NAMALWA (cell line): ENCODE data around the gene PIM2.

Experiments used
- DNase-seq: peaks from one replicate; pipeline ENCODE4 v3.0.0-alpha.2; 2015; ENCODE audit warnings: low spot score

The PIM2 gene

DNA sequence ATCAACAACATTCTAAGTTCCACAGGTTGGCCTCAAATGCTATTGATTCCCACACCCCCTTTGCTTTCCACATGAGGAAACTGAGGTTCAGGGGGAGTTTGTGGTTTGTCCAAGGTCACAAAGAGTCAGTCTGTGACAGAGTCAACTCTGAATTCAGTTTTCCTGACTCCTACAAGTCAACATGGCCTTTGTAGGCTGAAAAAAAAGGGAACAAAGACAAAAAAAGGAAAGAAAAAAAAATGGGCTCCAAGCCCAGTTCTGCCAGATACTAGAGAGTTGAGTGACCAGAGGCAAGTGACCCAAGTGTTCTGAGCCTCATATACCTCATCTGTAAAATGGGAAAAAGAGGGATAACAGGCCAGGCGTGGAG is 16.5 kb upstream of the PIM2 start:
- DNase-seq: no peak

DNA sequence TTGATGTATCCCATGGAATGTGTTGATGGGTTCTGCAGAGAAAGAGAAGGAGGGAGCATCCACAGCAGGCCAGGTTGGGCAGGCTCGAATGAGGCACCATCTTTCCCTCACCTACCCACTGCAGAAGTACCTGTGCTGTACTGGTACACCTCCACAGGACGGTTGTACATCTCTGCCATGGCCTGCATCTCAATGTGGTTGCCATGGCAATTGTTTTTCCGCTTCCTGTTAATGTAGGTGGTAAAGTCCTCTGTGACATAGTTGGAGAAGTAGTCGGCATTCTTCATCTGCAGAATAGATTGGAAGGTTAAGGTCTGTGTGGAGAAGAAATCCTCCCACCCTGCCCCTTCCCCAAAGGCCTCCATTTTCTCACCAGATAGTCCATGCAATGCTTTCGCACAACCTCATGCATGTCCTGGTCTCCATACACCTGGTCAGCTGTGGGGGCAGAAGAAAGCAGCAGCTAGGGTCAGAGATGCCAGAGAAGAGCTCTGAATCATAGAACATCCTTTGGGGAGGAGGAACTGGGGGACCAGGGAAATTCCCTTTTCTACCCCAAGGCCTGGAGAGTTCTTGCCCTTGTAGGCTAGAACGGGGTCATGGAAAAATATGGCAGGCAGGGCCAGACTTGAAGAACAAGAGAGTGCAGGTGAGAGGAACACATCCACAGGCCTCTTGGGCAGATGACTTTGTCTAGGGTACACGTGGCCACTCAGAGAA is 15.9 kb upstream of the PIM2 start:
- no peak for DNase-seq

DNA sequence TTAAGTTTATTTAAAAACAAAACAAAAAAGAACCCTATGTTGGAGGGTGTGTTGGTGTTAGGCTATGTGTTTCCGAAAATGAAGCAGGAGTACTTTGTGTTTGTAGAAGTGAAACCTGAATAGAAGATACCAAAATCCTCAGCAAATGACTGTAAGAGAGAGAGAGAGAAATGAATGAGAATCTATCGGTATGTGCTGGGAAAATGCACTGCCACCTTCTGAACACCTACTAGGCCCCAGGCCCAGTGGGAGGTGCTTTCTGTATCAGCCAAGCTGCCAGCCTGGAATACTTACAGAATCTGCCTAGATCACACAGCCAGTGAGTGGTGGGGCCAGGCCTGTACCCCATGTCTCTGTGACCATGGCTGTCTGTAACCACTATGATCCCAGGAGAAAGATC is 14.9 kb upstream of the PIM2 start:
- no peak for DNase-seq

DNA sequence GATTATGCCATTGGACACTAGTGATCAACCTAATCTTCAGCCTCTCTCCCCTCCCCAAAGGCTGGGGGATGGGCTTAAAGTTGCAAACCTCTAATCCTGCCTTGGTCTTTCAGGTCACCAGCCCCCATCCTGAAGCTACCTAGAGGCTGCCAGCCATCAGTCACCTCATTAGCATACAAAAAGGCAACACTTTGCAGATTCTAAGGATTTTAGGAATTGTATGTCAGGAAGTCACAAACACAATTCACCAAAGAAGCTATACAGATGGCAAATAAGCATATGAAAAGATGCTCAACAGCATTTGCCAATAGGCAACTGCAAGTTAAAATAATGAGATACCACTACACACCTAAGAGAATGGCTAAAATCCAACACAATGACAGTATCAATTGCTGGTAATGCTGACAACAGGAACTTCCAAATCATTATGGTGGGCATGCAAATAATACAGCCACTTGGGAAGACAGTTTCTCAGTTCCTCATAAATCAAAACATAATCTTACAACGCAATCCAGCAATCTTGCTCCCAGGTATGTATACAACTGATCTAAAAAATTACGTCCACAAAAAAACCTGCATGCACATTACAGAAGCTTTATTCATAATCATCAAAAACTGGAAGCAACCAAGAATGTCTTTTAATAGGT is 9.0 kb upstream of the PIM2 start:
- DNase-seq: no peak

DNA sequence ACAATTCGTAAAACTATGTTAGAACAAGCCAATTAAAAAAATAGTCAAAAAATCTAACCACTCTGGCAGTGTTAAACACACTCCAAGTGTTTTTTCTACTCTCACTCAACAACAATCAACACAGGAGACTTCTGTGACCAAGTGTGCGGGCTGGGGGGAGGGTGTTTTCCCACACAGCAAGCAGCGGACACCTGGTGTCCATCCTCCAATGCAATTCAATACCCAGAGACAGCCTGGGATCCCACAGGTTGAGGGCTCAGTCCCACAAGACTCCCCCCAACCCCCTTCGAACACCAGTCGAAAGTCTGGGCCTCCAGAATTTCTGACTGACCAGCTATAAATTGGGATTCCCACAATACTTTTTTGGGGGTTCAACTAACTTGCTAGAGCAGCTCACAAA is 8.3 kb upstream of the PIM2 start:
- DNase-seq: no peak

DNA sequence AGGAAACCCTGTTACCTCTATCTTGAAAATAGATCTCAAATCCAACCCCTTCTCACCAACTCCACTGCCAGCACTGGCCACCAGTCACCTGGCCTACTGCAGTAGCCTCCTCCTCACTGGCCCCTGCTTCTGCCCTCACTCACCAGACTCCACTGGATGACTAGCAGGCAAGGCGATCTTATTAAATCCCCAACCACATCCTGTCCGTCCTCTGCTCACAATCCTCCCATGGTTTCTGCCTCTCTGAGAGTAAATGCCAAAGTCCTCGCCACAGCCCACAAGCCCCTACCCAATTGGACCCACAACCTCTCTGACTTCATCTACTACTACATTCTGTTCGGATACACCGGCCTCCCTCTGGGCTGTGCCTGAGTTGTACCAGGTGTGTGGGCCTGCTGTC is 5.4 kb upstream of the PIM2 start:
- DNase-seq: no peak

DNA sequence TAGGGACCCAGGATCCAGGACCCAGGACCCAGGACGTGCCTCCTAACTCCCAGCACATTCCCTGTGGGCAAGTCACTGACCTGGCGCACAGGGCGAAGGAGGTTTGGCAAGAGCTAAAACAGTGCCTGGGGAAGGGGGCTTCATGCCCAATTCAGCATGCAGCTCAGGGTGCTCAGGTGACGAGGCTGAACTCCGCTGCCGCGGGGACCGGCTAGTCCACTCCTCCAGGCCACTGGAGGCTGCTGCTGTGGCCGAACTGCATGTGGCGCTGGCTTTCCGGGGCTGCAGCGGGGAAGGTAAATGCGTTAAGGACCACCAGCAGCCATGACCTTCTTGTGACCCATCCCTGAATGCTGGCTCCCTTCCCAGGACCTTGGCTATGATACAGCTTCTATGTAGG is 4.9 kb upstream of the PIM2 start:
- DNase-seq: no peak

DNA sequence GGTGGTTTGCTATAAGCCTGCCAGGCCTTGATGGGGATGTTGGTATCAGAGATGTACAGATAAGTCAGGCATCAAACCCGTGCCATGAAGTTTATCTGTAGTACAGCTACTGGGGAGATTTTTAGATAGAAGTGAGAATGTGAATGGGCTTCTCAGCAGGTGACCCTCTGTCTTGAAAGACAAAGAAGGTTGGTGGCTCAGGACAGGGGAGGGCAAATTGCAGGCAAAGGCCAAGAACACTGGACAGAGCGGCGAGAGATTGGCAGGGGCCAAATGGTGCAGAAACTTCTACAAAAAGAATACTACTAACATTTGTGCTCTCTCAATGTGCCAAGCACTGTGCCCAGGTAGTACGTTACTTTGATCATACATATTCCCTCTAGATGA is 1.9 kb upstream of the PIM2 start:
- DNase-seq: no peak

DNA sequence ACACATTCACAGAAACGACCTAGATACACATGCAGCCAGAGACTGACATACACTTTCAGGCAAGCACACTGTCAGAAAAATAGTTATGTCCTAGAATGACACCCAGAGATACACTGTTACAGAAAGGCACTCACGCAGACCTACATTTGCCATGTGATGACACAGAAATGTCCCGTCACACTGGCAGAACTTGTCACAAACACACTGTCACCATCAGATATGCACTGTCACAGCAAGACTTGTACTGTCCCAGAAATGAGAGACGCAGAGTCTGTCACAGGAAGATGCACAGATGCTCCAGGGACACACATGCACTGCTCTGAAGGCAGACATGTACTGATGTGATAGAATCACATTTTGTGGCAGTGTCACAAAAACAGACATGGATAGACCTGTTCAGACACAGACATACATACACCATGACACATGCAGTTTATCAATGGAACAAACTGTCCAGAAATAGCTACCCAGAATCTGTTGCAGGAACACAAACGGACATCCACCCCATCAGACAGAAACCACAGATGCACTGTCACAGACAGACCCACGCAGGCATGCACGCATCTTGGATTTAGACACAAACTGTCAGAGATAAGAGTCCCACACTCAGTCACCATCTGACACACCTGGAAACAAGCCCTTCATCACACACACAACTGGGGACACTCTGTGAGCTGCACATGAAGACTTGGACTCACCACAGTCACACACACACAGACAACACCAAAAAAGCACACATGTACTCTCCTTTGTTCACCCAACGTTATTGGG is 1.3 kb upstream of the PIM2 start:
- DNase-seq: no peak

DNA sequence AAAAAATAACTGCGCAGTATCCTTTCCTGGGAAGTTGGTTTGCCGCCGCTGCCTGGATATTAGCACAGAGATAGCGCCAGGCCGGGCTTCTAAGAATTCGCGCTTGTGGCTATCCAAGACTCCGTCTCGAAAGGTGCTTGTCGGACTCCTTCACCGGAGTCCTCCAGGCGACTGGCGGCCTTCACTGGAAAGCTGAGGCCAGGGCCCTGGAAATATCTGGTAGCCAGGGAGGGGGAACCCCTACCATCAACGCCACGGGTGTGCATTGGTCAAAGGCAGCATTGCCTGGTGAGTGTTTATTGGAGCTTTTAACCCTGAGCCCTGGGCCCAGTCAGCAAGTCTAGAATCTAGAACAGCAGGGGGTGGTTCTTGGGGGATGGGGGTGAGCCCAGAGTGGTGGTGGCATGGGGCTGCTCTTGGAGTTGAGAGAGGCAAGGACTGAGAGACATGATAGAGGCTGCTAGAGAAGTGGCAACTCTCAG is 577 bp upstream of the PIM2 start:
- no peak for DNase-seq

DNA sequence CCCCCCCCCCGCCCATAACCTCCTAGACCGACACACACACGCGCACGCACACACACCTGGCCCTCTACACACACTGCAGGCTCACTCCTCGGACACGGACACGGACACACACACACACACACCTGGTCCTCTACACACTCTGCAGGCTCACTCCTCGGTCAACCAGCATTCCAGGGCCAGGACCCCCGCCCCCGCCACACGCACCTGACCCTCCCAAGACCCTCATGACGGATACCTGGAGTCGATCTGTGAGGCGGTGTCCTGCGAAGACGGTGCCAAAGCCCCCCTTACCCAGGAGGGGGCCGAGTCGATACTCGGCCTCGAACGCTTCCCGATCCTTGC is 552 bp downstream of the PIM2 start:
- no peak for DNase-seq

DNA sequence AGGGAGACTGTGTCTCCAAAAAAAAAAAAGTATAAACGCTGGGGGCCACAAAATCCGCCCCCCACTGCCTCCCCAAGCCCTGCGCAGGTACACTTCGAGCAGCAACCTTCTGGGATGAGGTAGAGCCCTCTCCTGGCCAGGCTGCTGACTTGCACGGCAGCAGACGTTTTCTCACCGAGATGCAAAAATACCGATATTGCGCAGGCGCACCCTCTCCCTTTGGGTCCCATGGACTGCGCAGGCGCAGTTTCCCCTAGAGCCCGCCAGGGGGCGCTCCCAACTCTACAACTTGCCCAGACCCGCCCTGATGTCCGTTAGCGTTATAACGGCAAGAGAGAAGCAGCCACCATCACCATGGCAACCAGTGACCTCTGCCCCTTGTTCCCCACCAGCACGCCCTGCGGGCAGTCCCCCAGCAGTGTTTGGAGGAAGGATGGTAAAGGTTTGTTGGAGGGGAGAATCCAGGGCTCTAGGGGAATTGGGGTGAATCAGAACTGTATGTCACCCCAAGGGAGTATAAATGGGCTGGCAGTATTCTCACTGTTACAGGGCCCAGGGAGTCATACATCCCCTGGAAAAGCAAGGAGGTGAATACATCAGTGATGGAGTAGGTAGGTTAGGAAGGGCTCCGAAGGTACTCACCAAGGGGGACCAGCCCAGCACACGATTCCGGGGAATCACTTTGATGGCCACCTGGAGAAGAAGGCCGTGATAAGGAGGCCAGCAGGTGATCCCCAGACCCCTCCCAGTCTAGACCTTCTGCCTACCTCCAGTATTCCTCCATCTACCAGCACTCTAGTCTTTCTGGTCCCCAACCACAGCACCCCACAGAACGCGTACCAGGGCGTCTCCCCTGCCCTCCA is 1.5 kb downstream of the PIM2 start:
- peak; percentile 93 for DNase-seq

DNA sequence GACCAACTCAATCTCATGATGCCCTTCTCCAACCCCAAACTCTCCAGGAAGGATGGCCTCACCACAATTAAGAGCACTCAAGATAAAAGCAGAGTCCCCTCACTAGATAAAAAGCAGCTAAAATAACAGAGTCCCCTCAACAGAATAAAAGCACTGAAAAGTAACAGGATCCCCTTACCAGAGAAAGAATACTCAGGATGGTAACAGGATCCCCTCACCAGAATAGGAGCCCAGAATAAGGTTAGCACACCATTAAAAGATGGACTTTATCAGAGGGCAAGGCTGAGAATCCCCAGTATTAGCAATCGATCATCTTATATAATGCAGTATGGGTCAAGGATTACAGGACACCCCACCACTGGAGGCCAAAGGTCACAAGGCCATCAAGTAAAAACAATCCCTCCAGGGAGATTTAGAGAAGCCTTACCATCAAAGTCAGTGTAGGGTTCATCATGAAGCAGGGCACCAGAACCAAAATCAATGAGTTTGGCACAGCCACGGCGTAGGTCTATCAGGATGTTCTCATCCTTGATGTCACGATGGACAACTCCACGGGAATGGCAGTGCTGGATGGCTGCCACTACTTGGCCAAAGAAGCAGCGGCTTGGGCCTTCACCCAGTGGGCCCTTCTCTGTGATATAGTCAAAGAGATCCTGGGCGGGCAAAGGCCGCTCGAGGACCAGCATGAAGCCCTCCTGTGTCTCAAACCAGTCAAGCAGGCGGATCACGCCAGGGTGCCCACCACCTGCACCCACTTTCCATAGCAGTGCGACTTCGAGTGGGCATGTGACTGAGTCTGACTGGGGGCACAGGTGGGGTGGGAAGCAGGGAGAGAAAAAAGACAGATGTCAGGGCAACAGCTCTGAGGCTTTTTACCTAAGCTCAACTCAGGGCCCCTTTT is 4.0 kb downstream of the PIM2 start:
- no peak for DNase-seq

DNA sequence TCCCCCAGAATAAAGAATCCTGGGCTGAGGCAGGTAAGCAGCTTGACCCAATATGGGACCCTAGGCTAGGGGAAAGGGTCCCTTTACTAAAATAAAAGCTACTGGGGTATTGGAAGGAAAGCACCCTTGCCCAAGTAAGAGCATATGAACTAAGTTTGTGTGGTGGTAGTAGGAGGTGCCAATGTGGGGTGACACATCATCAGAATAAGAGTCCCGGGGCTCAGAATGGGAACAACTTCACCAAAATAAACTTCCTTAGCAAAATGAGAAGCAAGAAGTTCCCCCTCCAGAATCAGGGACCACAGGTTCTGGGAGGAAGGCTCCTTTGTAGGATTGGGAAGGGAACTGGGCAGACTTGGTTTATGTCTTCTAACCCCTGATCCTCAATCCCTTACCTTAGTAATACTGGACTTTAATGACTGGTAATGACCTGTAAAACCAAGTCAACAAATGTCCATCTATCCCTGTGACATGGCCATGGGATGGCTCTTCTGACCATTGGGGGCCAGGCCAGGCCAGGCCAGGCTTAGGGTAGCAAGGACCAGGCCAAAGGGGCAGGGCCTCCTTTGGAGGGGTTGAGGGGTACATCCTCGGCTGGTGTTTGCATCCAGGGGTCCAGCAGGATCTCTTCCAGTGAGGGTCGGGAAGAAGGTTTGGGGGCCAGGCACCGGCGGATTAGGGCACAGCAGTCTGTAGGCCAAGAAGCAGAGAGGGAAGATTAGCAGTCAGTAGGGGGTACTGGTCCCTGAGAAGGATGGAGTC is 5.0 kb downstream of the PIM2 start:
- DNase-seq: no peak

DNA sequence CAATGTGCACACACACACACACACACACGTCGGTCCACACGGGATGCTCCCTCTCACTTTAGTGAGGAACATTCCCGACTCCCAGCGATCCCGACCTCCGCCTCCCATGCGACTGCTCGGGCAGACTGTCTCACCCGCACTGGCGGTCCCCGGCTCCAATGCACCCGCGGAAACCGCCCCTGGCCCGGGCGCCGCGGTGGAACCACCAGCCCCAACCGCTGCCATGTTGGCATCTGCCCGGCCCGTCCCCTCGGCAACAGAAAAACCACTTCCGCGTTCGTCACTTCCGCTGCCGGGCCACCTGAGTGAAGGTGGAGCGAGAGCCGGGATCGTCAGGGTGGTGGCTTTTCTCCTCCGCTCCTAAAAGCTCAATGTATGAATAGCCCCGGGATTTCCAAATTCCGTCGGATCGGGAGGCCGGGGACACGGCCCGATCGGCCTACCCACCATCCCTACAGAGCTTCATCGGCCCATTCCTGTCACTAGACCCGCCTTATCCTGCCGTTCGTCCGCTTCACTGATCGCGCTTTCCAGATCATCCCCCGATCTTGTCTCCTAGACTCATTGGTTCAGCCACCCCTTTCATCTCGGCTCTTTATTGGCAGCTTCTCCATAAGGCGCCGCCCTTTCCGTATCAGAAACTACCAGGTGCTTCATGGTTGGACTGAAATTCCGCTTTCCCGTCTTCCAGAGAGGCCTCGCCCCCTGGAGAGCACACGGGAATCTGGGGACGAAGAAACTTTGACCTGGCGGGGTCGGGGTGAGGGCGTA is 7.2 kb downstream of the PIM2 start, which contains the start of gene SLC35A2:
TSS of gene SLC35A2 (minus strand) at position 235 of the 771 bp plus-strand sequence. CDS start at position 225, 10 bp downstream.
- DNase-seq: peak; percentile 83

DNA sequence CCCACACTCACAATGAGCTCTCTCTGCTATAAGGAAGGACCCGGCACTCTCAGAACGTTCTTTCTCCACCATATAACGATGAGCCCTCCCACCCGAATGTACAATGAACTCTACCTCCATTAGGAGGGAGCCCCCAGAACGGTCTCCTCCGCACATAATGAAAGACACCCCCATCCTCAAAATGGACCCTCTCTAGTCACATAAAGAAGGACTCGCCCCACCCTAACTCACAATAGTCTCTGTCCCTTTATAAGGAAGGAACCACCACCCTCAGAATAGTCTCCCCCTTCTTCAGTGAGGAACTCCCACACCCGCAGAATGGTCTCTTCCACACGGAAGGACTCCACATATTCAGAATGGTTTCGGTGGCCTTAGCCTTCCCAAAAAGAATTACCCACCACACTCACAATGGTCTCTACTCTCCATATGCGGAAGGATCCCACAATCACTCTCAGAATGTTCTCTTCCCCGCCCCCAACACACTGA is 7.9 kb downstream of the PIM2 start:
- DNase-seq: peak; percentile 48

DNA sequence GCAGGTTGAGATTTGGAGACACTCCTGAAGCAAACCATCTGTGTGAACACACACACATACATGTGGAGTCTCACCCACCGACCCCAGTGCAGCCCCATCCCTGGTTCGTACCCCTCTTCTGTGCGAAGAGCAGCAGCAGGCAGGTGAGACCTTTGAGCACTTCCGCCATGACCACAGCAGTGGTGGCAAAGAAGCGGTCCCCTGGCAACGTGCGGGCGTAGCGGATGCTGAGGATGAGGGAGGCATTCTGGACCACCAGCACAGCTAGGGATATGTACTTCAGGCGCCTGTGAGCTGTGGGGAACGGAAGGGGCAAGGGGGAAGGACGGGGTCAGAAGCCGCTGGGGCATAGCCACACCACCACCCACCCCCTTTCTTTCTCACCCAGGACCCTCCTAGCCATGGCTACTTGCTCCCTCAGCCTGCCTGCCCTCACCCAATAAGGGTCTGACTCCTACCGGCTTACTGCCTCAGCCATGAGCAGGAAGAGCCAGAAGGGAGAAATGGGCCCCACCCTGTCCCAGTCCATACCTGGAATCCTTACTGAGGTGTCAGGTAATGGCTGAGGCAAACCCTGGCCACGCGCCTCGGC is 9.0 kb downstream of the PIM2 start:
- no peak for DNase-seq

DNA sequence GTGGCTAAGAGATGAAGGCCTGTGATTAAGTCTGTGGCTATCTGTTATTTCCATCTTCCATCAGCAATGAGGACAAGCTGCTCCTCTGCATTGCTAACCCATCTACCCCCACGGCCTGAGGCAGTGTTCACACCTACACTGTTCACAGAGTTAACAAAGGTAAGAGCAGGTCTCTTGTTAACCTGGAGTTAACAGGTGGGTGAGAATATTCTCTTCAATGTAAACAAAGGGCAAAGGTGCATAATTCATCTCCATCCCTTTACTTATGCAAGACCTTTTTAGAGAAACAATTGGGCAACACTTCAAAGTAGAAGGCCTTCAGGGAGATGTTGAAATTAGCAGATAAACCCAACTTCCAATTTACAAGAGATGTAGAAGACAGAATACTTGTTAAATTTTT is 10.2 kb downstream of the PIM2 start:
- no peak for DNase-seq
